ENCODE measurements around the gene FBXL17.

FBXL17 gene

DNA sequence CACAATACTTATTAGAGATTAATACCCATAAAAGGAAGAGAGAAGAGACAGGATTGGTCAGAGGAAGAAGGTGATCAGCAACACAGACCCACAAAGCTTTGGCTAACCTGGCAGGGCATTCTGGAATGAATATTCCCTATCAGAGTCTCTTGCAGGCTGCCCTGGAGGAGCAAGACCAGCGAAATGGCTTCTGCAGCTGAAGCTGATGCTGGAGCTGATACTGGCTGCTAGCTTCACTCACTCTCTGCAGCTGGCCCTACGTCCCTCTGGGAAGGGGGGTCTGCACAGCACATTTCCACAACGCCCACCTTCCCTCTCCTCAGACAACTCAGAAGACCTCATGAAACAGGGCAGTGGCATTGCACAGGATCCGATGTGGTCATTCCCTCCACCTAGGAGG, 541.3 kb downstream of the FBXL17 start:
- no peak for DNase-seq

GRCh38 chr5:107840161-107840560, 541.7 kb downstream of the FBXL17 start:
- no peak for DNase-seq

DNA sequence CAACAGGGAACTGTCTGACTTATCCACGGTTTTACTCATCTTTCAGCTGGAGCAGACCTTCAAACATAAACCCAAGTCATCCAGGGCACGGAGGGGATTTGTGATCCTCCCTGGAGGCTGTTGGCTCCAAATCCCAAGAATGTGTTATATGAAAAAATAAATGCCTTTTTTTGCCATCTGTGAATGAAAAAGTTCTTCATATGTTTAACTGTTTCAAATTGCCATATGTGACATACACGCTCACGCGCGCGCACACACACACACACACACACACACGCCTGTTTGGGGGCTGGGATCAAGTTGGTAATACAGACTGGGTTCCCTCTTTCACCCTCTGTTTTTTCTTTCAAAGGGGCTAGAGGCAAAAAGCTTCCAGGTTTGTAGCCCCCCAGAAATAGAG, 546.8 kb downstream of the FBXL17 start:
- no peak for DNase-seq

DNA sequence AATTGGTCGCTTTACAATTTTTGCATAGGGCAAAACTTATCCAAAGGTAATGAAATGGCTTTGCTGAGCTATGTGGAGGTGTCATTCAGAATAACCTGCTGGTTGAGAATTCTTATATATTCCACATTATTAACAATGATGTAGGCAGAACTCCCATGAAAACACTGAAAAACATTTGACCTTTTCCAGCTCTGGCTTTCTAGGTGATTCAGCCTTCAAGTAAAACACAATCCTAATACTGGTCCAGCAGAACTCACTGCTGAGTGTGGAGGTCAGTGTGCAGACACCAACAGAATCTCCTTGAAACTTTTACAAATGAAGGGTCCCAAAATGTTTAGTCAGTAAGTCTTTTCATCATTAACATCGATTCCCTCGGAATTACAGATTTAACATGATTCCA, 549.2 kb downstream of the FBXL17 start:
- DNase-seq, result no peak

GRCh38 chr5:107831612-107832395, 550.1 kb downstream of the FBXL17 start:
- DNase-seq, result no peak

GRCh38 chr5:107830750-107831149, 551.1 kb downstream of the FBXL17 start:
- DNase-seq, result no peak

DNA sequence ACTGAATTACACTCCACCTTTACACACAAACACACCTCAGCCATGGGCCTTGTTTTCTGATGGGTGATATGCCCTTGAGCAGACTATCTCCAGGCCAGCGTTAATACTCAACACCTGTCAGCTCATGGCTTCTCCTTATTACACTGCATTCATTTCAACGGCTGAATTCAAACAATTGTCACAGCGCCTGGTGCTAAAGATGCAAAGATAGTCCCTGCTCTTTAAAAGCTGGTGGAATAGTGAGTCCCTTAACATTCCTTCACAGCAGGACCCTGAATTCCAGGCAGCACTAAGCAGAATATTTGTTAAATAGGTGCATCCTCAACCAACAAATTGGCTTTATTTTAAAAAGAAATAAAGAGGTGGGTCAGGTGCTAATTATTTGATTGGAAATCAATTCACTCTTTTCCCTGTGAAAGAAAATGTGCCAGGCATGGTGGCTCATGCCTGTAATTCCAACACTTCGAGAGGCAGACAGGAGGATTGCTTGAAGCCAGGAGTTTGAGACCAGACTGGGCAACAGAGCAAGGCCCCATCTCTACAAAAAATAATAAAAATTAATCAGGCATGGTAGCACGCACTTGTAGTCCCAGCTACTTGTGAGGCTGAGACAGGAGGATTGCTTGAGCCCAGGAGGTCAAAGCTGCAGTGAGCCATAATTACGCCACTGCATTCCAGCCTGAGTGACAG, 555.4 kb downstream of the FBXL17 start:
- DNase-seq, result no peak

GRCh38 chr5:107824821-107825220, 557.1 kb downstream of the FBXL17 start:
- DNase-seq, result no peak

DNA sequence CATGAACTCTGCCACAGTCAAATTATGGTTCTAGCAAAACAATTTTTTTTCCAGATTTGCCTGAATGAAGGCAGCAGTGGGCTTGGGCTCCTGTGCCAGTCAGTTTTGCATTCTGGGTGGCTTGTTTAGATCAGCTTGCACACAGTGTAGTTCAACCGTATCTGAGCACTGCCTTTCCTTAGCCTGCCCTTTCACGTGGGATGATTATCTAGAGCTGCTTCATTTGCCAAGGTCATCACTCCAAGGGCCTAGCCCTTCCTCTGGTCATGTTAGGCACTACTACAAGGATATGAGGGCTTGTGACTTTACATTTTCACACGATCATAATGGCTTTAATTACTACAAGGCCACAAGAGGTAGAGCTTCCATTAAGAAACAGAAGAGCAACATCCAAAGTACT, 560.6 kb downstream of the FBXL17 start:
- DNase-seq, result no peak

DNA sequence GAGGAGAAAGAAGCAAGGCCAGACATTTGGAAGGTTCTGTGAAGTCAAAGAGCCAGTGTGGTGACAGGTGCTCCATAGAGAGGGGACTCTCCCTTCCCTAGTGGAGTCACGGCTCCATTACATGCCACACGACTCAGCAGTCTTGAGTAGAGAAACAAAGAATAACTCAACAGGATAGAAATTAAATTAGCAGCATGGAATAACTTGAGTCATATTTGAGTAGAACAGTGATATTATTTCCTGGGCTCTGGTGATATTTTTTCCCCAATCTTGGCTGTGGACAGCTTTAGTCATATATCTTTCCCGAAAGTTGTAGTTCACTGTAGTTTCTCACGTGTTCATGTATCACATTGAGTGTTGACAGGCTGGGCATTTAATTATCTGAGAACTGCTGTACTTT, 561.5 kb downstream of the FBXL17 start:
- DNase-seq, result no peak

DNA sequence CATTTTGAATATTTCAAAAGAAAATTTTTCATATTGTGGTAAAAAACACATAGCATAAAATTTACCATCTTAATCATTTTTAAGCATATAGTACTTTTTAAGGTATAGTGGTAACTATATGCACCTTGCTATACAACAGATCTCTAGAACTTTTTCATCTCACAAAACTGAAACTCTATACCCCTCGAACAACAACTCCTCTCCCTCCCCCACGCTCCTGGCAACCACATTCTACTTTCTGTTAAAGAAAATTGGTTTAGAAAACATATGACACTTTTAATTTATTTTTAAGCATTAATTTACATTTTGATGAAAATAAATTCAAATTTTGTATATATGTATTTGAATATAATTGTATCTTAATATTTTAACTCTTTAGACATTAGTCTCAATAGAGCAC, 563.9 kb downstream of the FBXL17 start:
- DNase-seq, result no peak

DNA sequence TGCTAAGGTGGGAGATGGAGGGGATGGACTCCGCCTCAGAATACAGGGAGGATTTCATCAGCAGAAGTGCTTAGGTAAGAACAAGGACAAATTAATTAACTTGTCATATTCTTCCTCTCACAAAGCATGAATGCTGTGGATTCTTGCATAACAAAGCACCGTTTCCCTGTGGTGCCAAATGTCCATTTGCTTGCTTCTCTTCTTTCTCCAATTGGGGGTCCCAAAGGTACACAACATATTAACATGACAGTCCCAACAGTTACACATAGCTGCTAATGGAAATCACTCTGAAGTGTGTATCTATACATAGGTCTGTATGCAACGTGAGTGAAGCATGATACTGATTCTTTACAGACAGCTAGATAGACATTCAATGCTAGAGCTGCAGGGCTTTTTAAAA, 564.5 kb downstream of the FBXL17 start:
- no peak for DNase-seq

DNA sequence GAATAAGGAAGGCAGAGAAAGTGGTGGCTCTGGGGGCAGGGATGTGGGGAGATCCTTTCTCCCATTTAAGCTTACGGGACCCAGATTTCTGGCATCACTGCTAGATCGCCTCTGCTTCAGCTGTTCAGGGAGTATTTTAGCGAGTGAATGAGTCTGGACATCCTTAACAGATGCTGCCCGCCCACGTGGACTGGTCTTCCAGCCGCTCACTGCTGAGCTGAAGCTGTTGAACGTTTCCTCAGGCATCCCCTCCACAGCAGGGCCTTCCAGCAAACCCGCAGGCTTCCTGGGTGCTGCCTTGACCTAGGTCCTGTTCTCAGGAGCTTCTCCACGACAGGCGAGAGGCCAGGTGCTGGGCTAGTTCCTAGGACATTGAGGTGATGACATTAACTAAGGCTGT, 566.8 kb downstream of the FBXL17 start:
- DNase-seq, result no peak

DNA sequence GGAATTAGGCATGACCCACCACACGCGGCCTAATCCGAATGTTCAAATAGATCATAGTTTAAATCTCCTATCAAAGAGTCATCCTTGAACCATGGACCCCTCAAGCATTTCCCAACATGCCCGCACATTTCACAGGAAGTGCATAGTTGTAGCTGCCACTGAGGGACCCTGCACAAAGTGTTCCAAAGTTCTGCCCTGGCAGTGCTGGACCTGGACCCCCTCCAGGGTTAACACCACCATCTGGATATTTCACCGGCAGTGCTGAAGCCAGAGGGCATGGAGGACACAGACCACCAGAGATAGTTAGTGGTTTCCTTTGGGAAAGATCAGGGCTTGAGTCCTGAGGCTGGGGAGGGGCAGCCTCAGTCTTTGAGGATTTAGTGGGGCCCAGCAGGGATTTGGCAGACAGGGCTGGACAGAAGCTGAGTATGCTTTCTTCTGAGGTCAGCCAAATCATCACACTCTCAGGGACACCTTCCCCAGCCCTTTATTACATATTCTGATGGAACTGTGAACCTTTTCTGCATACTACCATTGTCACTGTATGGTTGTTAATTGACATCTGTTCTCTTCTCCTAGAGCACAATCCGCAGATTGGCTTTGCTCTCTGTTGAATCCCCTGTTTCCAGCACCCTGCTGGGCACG, 567.6 kb downstream of the FBXL17 start:
- DNase-seq, result no peak

- DNase-seq, result no peak
These were observed 568.3 kb downstream of the FBXL17 start for GRCh38 chr5:107813559-107813958.

GRCh38 chr5:107812570-107813141, 569.2 kb downstream of the FBXL17 start:
- DNase-seq, result no peak

DNA sequence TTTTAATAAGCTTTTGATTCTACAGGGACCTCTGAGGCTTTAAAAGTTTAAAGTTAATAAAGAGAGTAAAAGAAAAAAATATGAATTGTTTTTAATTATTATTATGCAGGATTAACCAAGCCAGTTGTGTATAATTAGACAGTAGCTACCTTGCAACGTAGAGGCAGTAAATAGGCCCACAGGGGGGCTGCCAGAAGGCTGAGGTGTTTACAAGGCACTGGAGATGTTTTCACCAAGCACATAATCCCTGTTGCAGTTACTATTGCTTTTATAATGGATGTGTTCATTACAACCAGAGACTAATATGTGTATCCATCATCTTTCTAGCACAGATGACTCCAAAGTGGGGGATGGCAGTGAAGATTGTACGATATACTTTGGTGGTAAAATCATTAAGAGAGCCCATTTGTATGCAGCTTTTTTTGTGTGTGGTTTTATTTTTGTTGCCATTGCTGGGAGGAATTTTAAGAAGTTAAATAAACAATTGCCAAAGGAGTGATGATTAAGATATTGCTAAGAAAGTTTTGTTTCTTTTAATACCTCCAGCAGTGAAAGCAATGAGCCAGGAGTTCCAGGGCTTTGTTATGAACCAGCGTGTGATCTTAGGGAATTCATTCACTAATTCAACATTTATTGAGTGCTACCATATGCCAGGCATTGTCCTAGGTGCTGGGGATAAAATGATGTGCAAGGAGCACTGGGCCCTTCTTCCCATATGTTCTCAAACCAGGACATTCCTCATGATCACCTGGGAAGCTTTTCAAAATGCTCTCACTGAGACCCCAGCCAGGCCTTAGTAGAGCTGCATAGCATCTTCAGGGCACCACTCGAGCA, 572.5 kb downstream of the FBXL17 start:
- DNase-seq, result no peak

Measured in suppressor macrophage treated with lipopolysaccharide for 1 hour (primary cell).